Body of pancreas (tissue), 4 donors: ENCODE measurements around the gene STPG1. TPM values are rescaled to one million over a fixed set of nuclear protein-coding genes. Genes with fewer than 3 reads are reported as not detected.

Experiments used
- ATAC-seq: fragments of 150-250 bp; one replicate; pipeline ENCODE4 v1.9.1; 2016
- DNase-seq, 4 donors: peaks; one replicate each; pipeline ENCODE4 v3.0.0-alpha.2; 2019
- H3K27ac ChIP-seq, 4 donors: fragments of 200-600 bp; sonication (generic); 1 replicate in 3 of 4; 2 replicates in 1 of 4; pipeline versions ENCODE4 v1.5.1 to v1.6.1; 2016 to 2019; ENCODE audit warnings: mild to moderate bottlenecking in 1 of 4, mixed read lengths in 1 of 4, moderate library complexity in 1 of 4
- H3K27me3 ChIP-seq, 2 donors: fragments of 200-600 bp; sonication (generic); one replicate each; pipeline ENCODE4 v1.6.0; 2016; ENCODE audit warnings: mild to moderate bottlenecking in 1 of 2
- H3K36me3 ChIP-seq, 2 donors: fragments of 200-600 bp; sonication (generic); replicated peaks in 1 of 2; 2 replicates each; pipeline ENCODE4 v1.5.1; 2016; ENCODE audit warnings: low read depth in 2 of 2; ENCODE audit not compliant: insufficient read depth in 1 of 2
- H3K4me1 ChIP-seq: fragments of 200-600 bp; sonication (generic); one replicate; pipeline ENCODE4 v1.6.0; 2016
- H3K4me3 ChIP-seq, 2 donors: fragments of 200-600 bp; sonication (generic); 1 replicate in 1 of 2; 2 replicates in 1 of 2; pipeline ENCODE4 v1.5.1; 2016 to 2019
- H3K9me3 ChIP-seq, 3 donors: fragments of 200-600 bp; sonication (generic); 1 replicate in 2 of 3; 2 replicates in 1 of 3; pipeline ENCODE4 v1.5.1; 2016
- POLR2A ChIP-seq, 3 donors: fragments of 450-650 bp; IDR thresholded peaks; one replicate each; pipeline ENCODE4 v1.6.1; 2016; ENCODE audit warnings: antibody characterized with exemption in 3 of 3, mild to moderate bottlenecking in 2 of 3
- WGBS, 2 donors: methylation state at CpG; one replicate each; pipeline ENCODE4 v1.1.5; 2017; 5-methylcytosine and 5-hydroxymethylcytosine counted together
- intact Hi-C: fragments of 100-400 bp; cut with DNase I; formaldehyde crosslinking; loops from one replicate; pipeline ENCODE4 v1.15.1; 2023
- total RNA-seq, 2 donors: library from RNA; depleted of rRNA; stranded (reverse); fragments of >200 nt; gene quantifications; one replicate each; pipeline ENCODE4 v1.1.0, GENCODE V29; 2016
- TF ChIP-seq, protein P1 (sequence below), 7 experiments: fragments of 450-650 bp in 4 of 7; fragments of 200-600 bp in 3 of 7; sonication (generic) in 3 of 7; IDR thresholded peaks; one replicate each; pipeline ENCODE4 v1.5.1; 2016 to 2019; ENCODE audit warnings: antibody characterized with exemption in 7 of 7

The STPG1 gene
- total RNA-seq, 2 donors from 2014 or later = 1.6 to 2.6 TPM

GRCh38 chr1:24349891-24350290 lies 63.7 kb downstream of the STPG1 start:
- H3K27me3 ChIP-seq = no peaks in the 10 kb centered on the region
- WGBS, 2 donors = 85 to 86% methylated on average over 2 of the region's 2 CpGs
- ATAC-seq (no peak), DNase-seq (no peak)
- H3K27ac ChIP-seq = no peak overlapping the region
- TF ChIP-seq POLR2A (IDR thresholded peaks at IDR 0.05) = no peak
- TF ChIP-seq, protein P1, sequence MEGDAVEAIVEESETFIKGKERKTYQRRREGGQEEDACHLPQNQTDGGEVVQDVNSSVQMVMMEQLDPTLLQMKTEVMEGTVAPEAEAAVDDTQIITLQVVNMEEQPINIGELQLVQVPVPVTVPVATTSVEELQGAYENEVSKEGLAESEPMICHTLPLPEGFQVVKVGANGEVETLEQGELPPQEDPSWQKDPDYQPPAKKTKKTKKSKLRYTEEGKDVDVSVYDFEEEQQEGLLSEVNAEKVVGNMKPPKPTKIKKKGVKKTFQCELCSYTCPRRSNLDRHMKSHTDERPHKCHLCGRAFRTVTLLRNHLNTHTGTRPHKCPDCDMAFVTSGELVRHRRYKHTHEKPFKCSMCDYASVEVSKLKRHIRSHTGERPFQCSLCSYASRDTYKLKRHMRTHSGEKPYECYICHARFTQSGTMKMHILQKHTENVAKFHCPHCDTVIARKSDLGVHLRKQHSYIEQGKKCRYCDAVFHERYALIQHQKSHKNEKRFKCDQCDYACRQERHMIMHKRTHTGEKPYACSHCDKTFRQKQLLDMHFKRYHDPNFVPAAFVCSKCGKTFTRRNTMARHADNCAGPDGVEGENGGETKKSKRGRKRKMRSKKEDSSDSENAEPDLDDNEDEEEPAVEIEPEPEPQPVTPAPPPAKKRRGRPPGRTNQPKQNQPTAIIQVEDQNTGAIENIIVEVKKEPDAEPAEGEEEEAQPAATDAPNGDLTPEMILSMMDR (IDR thresholded peaks at IDR 0.05) = no peak
- H3K4me1 ChIP-seq = no peaks in the 10 kb centered on the region
- H3K9me3 ChIP-seq = no peaks in the 10 kb centered on the region
- no peak overlapping the region for H3K4me3 ChIP-seq
- H3K36me3 ChIP-seq = no peaks in the 10 kb centered on the region
- intact Hi-C loops = no loop called here

- no peaks in the 10 kb centered on the region for H3K9me3 ChIP-seq
- H3K4me1 ChIP-seq = no peaks in the 10 kb centered on the region
- DNase-seq (no peak), ATAC-seq (no peak)
- intact Hi-C loops = no loop called here
- no peak for TF ChIP-seq POLR2A (IDR thresholded peaks at IDR 0.05)
- TF ChIP-seq, protein P1 (IDR thresholded peaks at IDR 0.05) = no peak
- H3K4me3 ChIP-seq = no peak overlapping the region
- WGBS, 2 donors = 87 to 88% methylated on average over 9 to 10 of the region's 10 CpGs
- no peak overlapping the region for H3K27ac ChIP-seq
- no peaks in the 10 kb centered on the region for H3K27me3 ChIP-seq
- H3K36me3 ChIP-seq = no peaks in the 10 kb centered on the region
Observed at GRCh38 chr1:24348196-24348595, 65.4 kb downstream of the STPG1 start.

- no peaks in the 10 kb centered on the region for H3K27me3 ChIP-seq
- no peaks in the 10 kb centered on the region for H3K9me3 ChIP-seq
- no peaks in the 10 kb centered on the region for H3K4me1 ChIP-seq
- 77 to 85% methylated on average over 16 to 19 of the region's 19 CpGs for WGBS, 2 donors
- TF ChIP-seq, protein P1 (IDR thresholded peaks at IDR 0.05) = no peak
- no peak for TF ChIP-seq POLR2A (IDR thresholded peaks at IDR 0.05)
- intact Hi-C loops = no loop called here
- DNase-seq (no peak), ATAC-seq (no peak)
- H3K4me3 ChIP-seq = no peak overlapping the region
- H3K27ac ChIP-seq = no peak overlapping the region
- no peaks in the 10 kb centered on the region for H3K36me3 ChIP-seq
Observed at GRCh38 chr1:24347159-24347934, 66.2 kb downstream of the STPG1 start.

GRCh38 chr1:24345334-24345733 lies 68.2 kb downstream of the STPG1 start:
- intact Hi-C loops = no loop called here
- WGBS, 2 donors = 82 to 85% methylated on average over 5 of the region's 5 CpGs
- H3K27me3 ChIP-seq = no peaks in the 10 kb centered on the region
- TF ChIP-seq, protein P1 (IDR thresholded peaks at IDR 0.05) = no peak
- TF ChIP-seq POLR2A (IDR thresholded peaks at IDR 0.05) = no peak
- H3K9me3 ChIP-seq = no peaks in the 10 kb centered on the region
- ATAC-seq (no peak), DNase-seq (no peak)
- H3K4me3 ChIP-seq = no peak overlapping the region
- H3K27ac ChIP-seq = no peak overlapping the region
- no peaks in the 10 kb centered on the region for H3K36me3 ChIP-seq
- H3K4me1 ChIP-seq = no peaks in the 10 kb centered on the region
